ENCODE data around the gene H2BK1.
A peak's percentile ranks its signal among the peaks of the same experiment; 100 is the strongest.

H2BK1 gene

DNA sequence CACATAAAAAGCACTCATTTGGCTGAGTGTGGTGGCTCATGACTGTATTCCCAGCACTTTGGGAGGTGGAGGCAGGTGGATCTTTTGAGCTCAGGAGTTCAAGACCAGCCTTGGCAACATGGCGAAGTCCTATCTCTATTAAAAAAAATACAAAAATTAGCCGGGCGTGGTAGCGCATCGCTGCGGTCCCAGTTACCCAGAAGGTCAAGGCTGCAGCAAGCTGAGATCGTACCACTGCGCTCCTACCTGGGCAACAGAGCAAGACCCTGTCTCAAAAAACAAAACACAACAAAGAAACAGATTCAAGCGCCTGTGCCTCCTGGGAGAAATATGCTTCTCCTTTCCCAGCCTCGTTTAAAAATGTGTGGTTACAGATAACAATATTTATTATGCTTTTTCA, 19.0 kb upstream of the H2BK1 start:
- no peak overlapping the region for H2AFZ ChIP-seq
- H3K27ac ChIP-seq, result no peak overlapping the region
- no peak overlapping the region for H3K4me2 ChIP-seq (ENCODE audit: low read length)
- H3K27me3 ChIP-seq (ENCODE audit: control insufficient read depth, insufficient read depth, low read length), result no peaks in the 10 kb centered on the region
- H3K36me3 ChIP-seq (ENCODE audit: control insufficient read depth, insufficient read depth, low read length), result no peaks in the 10 kb centered on the region
- no peak overlapping the region for H3K9ac ChIP-seq
- peaks cover 28% of the 10 kb centered on the region for H3K4me1 ChIP-seq
- H3K9me3 ChIP-seq (ENCODE audit: control insufficient read depth, low read length), result no peaks in the 10 kb centered on the region
- peaks cover 45% of the 10 kb centered on the region for H3K79me2 ChIP-seq
- no peak overlapping the region for H3K4me3 ChIP-seq (ENCODE audit: low read depth, low read length)
- TF ChIP-seq, protein P1, sequence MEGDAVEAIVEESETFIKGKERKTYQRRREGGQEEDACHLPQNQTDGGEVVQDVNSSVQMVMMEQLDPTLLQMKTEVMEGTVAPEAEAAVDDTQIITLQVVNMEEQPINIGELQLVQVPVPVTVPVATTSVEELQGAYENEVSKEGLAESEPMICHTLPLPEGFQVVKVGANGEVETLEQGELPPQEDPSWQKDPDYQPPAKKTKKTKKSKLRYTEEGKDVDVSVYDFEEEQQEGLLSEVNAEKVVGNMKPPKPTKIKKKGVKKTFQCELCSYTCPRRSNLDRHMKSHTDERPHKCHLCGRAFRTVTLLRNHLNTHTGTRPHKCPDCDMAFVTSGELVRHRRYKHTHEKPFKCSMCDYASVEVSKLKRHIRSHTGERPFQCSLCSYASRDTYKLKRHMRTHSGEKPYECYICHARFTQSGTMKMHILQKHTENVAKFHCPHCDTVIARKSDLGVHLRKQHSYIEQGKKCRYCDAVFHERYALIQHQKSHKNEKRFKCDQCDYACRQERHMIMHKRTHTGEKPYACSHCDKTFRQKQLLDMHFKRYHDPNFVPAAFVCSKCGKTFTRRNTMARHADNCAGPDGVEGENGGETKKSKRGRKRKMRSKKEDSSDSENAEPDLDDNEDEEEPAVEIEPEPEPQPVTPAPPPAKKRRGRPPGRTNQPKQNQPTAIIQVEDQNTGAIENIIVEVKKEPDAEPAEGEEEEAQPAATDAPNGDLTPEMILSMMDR (IDR thresholded peaks at IDR 0.05), result no peak

DNA sequence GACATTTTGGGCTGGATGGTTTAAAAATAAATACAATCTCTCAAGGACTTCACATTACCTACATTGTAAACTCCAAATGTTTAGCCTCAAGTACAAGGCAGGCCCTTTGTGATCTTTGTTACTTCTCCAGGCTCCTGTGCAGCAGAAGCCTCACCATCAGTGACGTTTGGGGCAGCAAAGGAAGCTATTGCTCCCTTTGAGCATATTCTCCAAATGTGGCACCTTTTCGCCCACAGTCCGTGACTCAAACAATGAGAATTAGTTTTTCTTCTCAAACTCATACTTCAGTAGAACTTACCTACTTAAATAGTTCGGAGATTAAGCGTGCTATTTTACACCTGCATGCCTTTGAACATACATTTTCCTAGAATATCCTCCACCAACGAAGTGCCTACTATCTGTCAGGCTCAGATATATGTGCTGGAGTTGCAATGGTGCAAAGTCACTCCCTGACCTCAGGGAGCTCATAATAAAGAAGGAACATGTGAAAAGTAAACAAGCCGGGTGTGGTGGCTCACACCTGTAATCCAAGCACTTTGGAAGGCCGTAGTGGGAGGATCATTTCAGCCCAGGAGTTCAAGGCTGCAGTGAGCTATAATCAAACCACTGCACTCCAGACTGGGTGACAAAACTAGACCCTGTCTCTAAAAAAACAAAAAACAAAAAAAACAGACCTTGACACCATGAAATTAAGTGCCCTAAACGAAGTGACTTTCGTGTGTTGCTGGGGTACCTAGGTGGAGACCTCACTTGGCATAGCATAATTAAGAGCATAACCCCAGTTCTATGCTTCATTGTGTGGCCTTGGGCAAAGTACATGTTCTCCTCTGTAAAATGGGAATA, 18.0 kb upstream of the H2BK1 start:
- no peak overlapping the region for H3K9ac ChIP-seq
- TF ChIP-seq, protein P1 (IDR thresholded peaks at IDR 0.05), result no peak
- no peaks in the 10 kb centered on the region for H3K9me3 ChIP-seq (ENCODE audit: control insufficient read depth, low read length)
- peak overlapping the region; percentile 73 for H3K4me3 ChIP-seq (ENCODE audit: low read depth, low read length)
- H3K4me2 ChIP-seq (ENCODE audit: low read length), result peak overlapping the region; percentile 85
- H3K27me3 ChIP-seq (ENCODE audit: control insufficient read depth, insufficient read depth, low read length), result no peaks in the 10 kb centered on the region
- H3K27ac ChIP-seq, result peak overlapping the region; percentile 66
- peak overlapping the region; percentile 69 for H2AFZ ChIP-seq
- peaks cover 20% of the 10 kb centered on the region for H3K4me1 ChIP-seq
- H3K79me2 ChIP-seq, result peaks cover 36% of the 10 kb centered on the region
- no peaks in the 10 kb centered on the region for H3K36me3 ChIP-seq (ENCODE audit: control insufficient read depth, insufficient read depth, low read length)

DNA sequence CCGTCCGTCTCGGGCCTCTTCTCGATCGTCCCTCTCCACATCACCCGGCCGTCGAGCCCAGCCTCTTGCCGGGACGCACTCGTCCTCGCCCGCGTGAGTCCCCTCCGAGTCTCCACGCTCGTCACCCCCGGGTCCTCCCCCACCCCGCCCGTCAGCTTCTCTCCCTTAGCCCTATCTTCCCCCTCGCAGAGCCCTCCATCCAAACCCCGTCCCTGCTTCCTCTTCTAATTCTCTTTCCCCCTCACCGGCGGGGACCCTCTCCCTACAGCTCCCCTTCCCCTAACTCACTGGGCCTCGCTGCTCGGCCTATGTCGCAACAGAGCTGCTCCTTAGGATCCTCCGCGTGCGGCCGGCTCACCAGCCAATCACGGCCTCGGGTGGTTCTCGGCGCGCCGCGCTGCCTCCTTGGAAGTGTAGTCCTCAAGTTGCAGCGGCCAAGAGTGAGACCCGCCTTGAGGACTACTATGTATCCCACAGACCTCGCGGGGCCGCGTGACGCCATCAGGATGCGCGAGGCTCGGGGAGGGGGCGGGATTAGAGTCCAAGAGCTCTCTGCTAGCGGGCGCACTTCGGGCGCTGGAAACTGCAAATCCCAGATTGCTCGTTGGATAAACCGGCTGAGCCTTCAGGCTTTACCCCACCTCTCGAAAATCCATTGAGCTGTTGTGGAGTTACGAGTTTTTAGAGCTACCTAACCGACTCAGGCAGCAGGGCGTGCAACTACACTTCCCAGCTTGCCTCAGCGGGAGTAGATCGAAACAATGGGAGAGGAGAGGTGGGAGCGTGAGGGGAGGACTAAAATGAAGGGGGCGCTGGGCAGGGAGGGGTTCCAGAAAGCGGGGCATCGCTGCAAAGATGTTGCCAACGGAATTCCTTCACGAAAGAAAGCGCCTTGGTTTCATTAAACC, 16.8 kb upstream of the H2BK1 start, which contains the start of gene ABCF2:
Gene ABCF2, minus strand, starts transcription at position 331 of the 908 bp plus-strand sequence. CDS start 747 bp downstream, outside the sequence.
- Histone ChIP-seq H3K79me2 (peaks cover 27% of the 10 kb centered on the region), H3K4me2 (ENCODE audit: low read length) (peak within 1 kb of the TSS; percentile 89), H3K36me3 (ENCODE audit: control insufficient read depth, insufficient read depth, low read length) (no peaks in the 10 kb centered on the region), H3K9ac (peak within 1 kb of the TSS; percentile 12), H3K27me3 (ENCODE audit: control insufficient read depth, insufficient read depth, low read length) (no peaks in the 10 kb centered on the region), H3K4me1 (peaks cover 19% of the 10 kb centered on the region), H2AFZ (peak within 1 kb of the TSS; percentile 69), H3K27ac (peak within 1 kb of the TSS; percentile 66), H3K4me3 (ENCODE audit: low read depth, low read length) (peak within 1 kb of the TSS; percentile 73), H3K9me3 (ENCODE audit: control insufficient read depth, low read length) (no peaks in the 10 kb centered on the region)
- TF ChIP-seq, protein P1 (IDR thresholded peaks at IDR 0.05), result no peak

DNA sequence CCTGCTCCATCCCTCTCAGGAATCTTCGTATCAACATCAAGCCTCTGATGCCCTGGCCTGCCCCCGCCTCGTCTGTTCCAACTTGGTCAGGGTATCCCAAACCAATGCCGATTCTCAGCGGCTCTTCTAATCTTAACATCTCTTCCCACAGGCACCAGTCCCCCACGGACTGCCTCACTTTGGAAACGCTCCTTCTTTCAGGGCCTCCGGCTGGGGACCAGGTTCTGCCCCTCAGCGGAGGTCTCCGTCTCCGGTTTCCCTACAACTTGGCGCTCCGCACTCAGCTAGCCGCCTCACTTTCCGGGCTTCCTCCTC, 16.2 kb upstream of the H2BK1 start:
- H3K4me2 ChIP-seq (ENCODE audit: low read length), result peak overlapping the region; percentile 89
- peak overlapping the region; percentile 69 for H2AFZ ChIP-seq
- peaks cover 21% of the 10 kb centered on the region for H3K79me2 ChIP-seq
- H3K4me3 ChIP-seq (ENCODE audit: low read depth, low read length), result peak overlapping the region; percentile 73
- no peak overlapping the region for H3K27ac ChIP-seq
- H3K9ac ChIP-seq, result no peak overlapping the region
- H3K9me3 ChIP-seq (ENCODE audit: control insufficient read depth, low read length), result no peaks in the 10 kb centered on the region
- no peaks in the 10 kb centered on the region for H3K27me3 ChIP-seq (ENCODE audit: control insufficient read depth, insufficient read depth, low read length)
- no peaks in the 10 kb centered on the region for H3K36me3 ChIP-seq (ENCODE audit: control insufficient read depth, insufficient read depth, low read length)
- TF ChIP-seq, protein P1 (IDR thresholded peaks at IDR 0.05), result no peak
- peaks cover 14% of the 10 kb centered on the region for H3K4me1 ChIP-seq

Data from parathyroid adenoma (tissue), 2 donors.